Lower leg skin (tissue), 3 donors: Measurements from ENCODE around the gene RPGR.

Experiments
- POLR2A ChIP-seq, 2 donors: fragments of 450-650 bp; IDR thresholded peaks; one replicate each; pipeline ENCODE4 v1.6.1; 2016 to 2017; ENCODE audit warnings: antibody characterized with exemption in 2 of 2, mild to moderate bottlenecking in 1 of 2, moderate library complexity in 1 of 2
- TF ChIP-seq, protein P1 (sequence below), 3 donors: fragments of 450-650 bp; IDR thresholded peaks; one replicate each; pipeline ENCODE4 v1.5.1; 2016; ENCODE audit warnings: antibody characterized with exemption in 3 of 3, mild to moderate bottlenecking in 3 of 3, moderate library complexity in 2 of 3

DNA sequence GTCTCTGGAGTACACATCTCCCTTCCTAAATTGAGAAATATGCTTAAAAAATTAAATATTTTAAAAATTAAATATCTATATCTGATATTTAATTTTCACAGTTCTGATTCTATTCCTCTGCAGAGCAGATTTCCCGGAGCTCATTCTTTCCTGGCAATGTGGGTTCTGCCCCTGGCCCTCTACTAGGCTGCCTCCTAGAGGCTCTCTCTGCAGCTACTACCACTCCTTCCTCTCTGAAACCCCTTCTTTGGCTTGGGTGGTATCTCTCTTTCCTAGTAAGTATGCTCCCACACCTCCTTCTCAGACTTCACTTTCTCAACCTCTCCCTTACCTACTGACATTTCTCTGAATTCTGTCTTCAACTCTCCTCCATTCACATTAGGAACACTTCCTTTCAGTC, 45.3 kb downstream of the RPGR start:
- TF ChIP-seq, protein P1, sequence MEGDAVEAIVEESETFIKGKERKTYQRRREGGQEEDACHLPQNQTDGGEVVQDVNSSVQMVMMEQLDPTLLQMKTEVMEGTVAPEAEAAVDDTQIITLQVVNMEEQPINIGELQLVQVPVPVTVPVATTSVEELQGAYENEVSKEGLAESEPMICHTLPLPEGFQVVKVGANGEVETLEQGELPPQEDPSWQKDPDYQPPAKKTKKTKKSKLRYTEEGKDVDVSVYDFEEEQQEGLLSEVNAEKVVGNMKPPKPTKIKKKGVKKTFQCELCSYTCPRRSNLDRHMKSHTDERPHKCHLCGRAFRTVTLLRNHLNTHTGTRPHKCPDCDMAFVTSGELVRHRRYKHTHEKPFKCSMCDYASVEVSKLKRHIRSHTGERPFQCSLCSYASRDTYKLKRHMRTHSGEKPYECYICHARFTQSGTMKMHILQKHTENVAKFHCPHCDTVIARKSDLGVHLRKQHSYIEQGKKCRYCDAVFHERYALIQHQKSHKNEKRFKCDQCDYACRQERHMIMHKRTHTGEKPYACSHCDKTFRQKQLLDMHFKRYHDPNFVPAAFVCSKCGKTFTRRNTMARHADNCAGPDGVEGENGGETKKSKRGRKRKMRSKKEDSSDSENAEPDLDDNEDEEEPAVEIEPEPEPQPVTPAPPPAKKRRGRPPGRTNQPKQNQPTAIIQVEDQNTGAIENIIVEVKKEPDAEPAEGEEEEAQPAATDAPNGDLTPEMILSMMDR (IDR thresholded peaks at IDR 0.05) = no peak
- no peak for TF ChIP-seq POLR2A (IDR thresholded peaks at IDR 0.05)
